Parathyroid adenoma (tissue), 2 donors: ENCODE data around the gene PYM1.

Experiments used
- H2AFZ ChIP-seq: fragments of 300-600 bp; sonication (generic); one replicate; pipeline ENCODE4 v1.7.0; 2017; ENCODE audit warnings: antibody characterized with exemption, mild to moderate bottlenecking
- H3K27ac ChIP-seq: fragments of 300-600 bp; sonication (generic); one replicate; pipeline ENCODE4 v1.7.0; 2017
- H3K27me3 ChIP-seq: fragments of 300-600 bp; sonication (generic); one replicate; pipeline ENCODE4 v1.7.0; 2017; ENCODE audit warnings: low read length; ENCODE audit not compliant: control insufficient read depth, insufficient read depth
- H3K36me3 ChIP-seq: fragments of 300-600 bp; sonication (generic); one replicate; pipeline ENCODE4 v1.7.0; 2017; ENCODE audit warnings: low read length; ENCODE audit not compliant: control insufficient read depth, insufficient read depth
- H3K4me1 ChIP-seq: fragments of 300-600 bp; sonication (generic); one replicate; pipeline ENCODE4 v1.7.0; 2017; ENCODE audit warnings: control low read depth
- H3K4me2 ChIP-seq: fragments of 300-600 bp; sonication (generic); one replicate; pipeline ENCODE4 v1.7.0; 2017; ENCODE audit warnings: low read length
- H3K4me3 ChIP-seq: fragments of 300-600 bp; sonication (generic); one replicate; pipeline ENCODE4 v1.7.0; 2017; ENCODE audit warnings: low read depth, low read length
- H3K79me2 ChIP-seq: fragments of 300-600 bp; sonication (generic); one replicate; pipeline ENCODE4 v1.7.0; 2017; ENCODE audit warnings: control low read depth
- H3K9ac ChIP-seq: fragments of 300-600 bp; sonication (generic); one replicate; pipeline ENCODE4 v1.7.0; 2017; ENCODE audit warnings: mild to moderate bottlenecking
- H3K9me3 ChIP-seq: fragments of 300-600 bp; sonication (generic); one replicate; pipeline ENCODE4 v1.7.0; 2017; ENCODE audit warnings: low read length; ENCODE audit not compliant: control insufficient read depth
- CTCF ChIP-seq: fragments of 300-600 bp; sonication (generic); IDR thresholded peaks from one replicate; pipeline ENCODE4 v1.7.0; 2017; ENCODE audit warnings: antibody characterized with exemption, mild to moderate bottlenecking
- donor health status: primary hyperparathyroidism.

Gene PYM1

GRCh38 chr12:55927588-55928502 is at the start of gene PYM1:
TSS of gene PYM1 (minus strand) at chr12:55927894. CDS start at chr12:55927761, 133 bp downstream.
- peak within 1 kb of the TSS; percentile 94 for H2AFZ ChIP-seq
- H3K9ac ChIP-seq: peak within 1 kb of the TSS; percentile 51
- H3K4me2 ChIP-seq: peak within 1 kb of the TSS; percentile 82
- H3K27me3 ChIP-seq: no peaks in the 10 kb centered on the region
- TF ChIP-seq CTCF: no peak
- peaks cover 15% of the 10 kb centered on the region for H3K4me1 ChIP-seq
- H3K4me3 ChIP-seq: peak within 1 kb of the TSS; percentile 100
- no peaks in the 10 kb centered on the region for H3K36me3 ChIP-seq
- H3K79me2 ChIP-seq: peaks cover 19% of the 10 kb centered on the region
- H3K9me3 ChIP-seq: no peaks in the 10 kb centered on the region
- H3K27ac ChIP-seq: peak within 1 kb of the TSS; percentile 96

GRCh38 chr12:55974308-55974730 is 46.6 kb upstream of the PYM1 start:
- H2AFZ ChIP-seq: peak overlapping the region; percentile 82
- H3K27me3 ChIP-seq: no peaks in the 10 kb centered on the region
- H3K27ac ChIP-seq: peak overlapping the region; percentile 92
- no peak for TF ChIP-seq CTCF
- peak overlapping the region; percentile 52 for H3K4me2 ChIP-seq
- peaks cover 21% of the 10 kb centered on the region for H3K4me1 ChIP-seq
- peak overlapping the region; percentile 96 for H3K9ac ChIP-seq
- no peaks in the 10 kb centered on the region for H3K9me3 ChIP-seq
- no peaks in the 10 kb centered on the region for H3K36me3 ChIP-seq
- H3K4me3 ChIP-seq: peak overlapping the region; percentile 97
- peaks cover 53% of the 10 kb centered on the region for H3K79me2 ChIP-seq

GRCh38 chr12:55973599-55974307 is 46.1 kb upstream of the PYM1 start, which contains the start of gene RAB5B:
TSS of gene RAB5B (plus strand) at chr12:55974078. CDS start at chr12:55986961, 12,883 bp downstream.
- Histone ChIP-seq H3K4me1 (peaks cover 21% of the 10 kb centered on the region), H2AFZ (peak within 1 kb of the TSS; percentile 87), H3K79me2 (peaks cover 48% of the 10 kb centered on the region), H3K9ac (peak within 1 kb of the TSS; percentile 96), H3K4me3 (peak within 1 kb of the TSS; percentile 97), H3K27ac (peak within 1 kb of the TSS; percentile 93), H3K27me3 (no peaks in the 10 kb centered on the region), H3K9me3 (no peaks in the 10 kb centered on the region), H3K36me3 (no peaks in the 10 kb centered on the region), H3K4me2 (peak within 1 kb of the TSS; percentile 76)
- no peak for TF ChIP-seq CTCF

GRCh38 chr12:55972911-55973598 is 45.4 kb upstream of the PYM1 start:
- H3K4me2 ChIP-seq: peak overlapping the region; percentile 76
- H3K27me3 ChIP-seq: no peaks in the 10 kb centered on the region
- H3K27ac ChIP-seq: peak overlapping the region; percentile 93
- peak overlapping the region; percentile 87 for H2AFZ ChIP-seq
- peaks cover 21% of the 10 kb centered on the region for H3K4me1 ChIP-seq
- no peaks in the 10 kb centered on the region for H3K36me3 ChIP-seq
- H3K9ac ChIP-seq: no peak overlapping the region
- no peaks in the 10 kb centered on the region for H3K9me3 ChIP-seq
- peak overlapping the region; percentile 58 for H3K4me3 ChIP-seq
- H3K79me2 ChIP-seq: peaks cover 42% of the 10 kb centered on the region
- no peak for TF ChIP-seq CTCF
